NCI-H146 treated with DMSO at 0.1 percent for 48 hours (cell line): ENCODE results near the gene FTO.

Experiments used
- DNase-seq: peaks from one replicate; lab custom pipeline; 2025; ENCODE audit not compliant: unreplicated experiment; lab: John Stamatoyannopoulos, UW

Gene FTO

GRCh38 chr16:53894686-53895085 lies 190.7 kb downstream of the FTO start:
- no peak for DNase-seq

DNA sequence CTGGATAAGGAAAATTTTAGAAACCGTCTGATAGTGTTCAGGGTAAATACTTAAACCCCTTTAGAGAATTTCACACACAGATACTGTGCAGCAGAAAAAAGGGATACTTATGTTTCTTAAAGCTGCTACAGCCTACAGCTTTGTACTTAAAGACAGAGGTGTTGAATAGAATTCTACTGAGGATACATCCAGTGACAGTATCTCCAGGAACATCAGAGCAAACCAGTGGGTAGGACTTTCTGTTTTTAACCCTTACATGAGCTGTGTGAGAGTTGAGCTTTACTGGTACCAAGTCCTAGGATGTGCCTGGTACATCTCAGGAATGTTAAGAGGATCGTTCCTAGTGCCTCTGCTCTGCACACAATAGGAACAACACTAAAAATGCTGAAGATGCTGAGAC lies 191.5 kb downstream of the FTO start:
- no peak for DNase-seq

DNA sequence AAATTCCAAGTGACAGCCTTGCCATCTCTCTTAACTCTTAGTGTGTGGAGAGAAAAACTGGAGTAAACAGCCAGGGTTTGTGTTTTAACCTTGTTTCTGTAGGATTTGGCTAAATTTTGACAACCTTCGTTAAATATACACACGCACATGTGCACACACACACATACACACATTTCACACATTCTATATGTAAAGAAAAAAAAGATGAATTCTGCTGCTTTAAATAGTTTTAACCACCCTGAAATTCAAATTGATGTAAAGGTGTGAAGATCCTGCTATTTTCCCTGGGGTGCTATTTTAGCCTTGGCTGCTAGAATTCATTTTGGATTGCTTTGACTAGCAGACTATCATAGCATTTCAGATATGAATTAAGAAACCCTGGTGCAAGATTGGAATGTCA lies 191.9 kb downstream of the FTO start:
- DNase-seq = no peak

- DNase-seq = no peak
Observed at GRCh38 chr16:53896722-53897121, 192.8 kb downstream of the FTO start.

DNA sequence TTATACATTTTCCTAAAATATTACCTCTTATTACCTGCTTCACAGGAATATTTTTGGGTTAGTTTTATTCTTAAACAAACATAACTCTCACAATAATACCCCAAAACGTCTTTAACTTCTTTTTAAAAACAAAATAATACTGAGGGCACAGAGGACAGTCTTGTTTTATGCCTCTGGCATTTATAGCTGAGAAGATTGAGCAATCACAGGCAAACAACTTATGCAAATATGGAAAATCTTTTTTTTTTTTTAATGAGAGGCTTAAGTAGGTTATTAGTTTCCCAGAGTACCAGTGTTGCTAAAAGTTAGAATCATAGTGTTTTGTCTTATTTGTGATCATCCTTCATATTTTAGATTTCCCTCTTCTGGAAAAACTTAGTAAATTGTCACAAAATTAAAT lies 195.0 kb downstream of the FTO start:
- no peak for DNase-seq

- no peak for DNase-seq
Observed at GRCh38 chr16:53899431-53899830, 195.5 kb downstream of the FTO start.

DNA sequence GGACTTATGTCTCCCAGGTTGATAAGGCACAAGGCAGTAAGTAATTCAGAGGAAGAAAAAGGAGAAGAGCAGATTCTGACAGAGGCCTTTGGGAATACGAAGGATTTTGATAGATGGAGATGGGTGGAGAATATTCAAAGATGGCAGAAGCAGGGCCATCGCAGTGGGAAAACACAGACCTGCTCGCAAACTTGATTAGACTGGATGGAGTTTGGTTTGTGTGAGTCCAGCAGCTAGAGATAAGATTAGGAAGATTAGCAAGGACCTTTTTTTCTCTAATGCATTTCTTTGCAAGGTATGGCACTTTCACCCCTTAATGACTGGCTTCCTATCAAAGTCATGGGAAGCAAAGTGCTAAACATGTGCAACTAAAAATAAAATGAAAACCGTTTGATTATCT lies 196.7 kb downstream of the FTO start:
- no peak for DNase-seq

GRCh38 chr16:53901408-53901807 lies 197.5 kb downstream of the FTO start:
- no peak for DNase-seq

DNA sequence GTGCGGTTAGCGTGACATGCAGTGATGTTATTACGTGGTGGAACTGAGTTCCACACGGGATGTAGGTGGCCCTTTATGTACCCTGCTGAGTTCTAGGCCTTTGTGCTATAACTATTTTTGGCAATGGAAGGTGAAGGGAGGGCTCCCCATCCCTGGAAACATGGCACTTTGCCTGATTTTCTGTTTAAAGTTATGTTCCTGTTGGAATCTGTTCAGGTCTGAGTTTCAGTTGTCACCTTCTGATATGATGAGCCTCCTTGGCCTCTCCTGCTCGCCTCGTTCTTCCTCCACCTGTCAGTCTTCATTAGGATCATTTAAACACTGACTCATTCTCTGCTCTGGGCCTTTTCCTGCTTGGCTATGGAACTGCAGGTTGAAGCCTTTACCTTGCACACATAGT lies 200.6 kb downstream of the FTO start:
- DNase-seq = no peak

DNA sequence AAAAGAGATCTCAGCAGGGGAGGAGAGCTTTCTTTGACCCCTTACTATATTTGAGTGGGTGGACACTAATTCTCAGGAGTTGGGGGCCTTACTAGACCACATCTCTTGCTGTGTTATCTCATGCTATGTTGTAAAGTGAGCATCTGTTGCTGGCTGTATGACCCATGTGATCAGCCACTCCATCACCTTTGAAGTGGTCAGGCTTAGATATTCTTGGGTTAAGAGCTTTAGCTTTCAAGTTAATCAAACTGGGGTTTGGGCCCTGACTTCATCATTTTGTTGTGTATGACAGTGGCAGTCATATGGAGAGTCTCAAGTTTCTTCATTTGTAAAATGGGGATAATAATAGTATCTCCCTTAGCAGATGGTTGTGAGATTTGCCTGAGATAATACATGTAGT lies 201.1 kb downstream of the FTO start:
- DNase-seq = no peak

DNA sequence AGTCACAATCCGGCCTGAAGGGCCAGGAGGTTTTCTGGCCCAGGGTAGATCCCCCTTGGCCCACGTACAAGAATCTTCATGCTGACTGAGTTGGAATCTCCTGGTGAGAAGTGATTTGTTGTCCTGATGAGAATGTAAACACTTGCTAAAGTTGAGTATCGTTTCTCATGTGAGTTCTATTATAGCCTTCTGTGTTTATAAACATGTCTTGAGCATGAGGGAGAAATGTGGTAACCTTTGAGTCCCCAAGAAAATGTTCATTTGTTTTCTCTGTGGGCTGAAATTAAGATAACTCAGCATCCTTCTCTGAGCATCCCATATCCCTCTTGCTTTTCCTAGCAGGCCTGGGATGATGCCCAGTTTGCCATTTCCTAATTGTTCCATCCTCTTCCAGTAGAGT lies 204.8 kb downstream of the FTO start:
- no peak for DNase-seq

GRCh38 chr16:53910990-53911389 lies 207.0 kb downstream of the FTO start:
- no peak for DNase-seq

GRCh38 chr16:53911513-53911912 lies 207.6 kb downstream of the FTO start:
- DNase-seq = no peak

DNA sequence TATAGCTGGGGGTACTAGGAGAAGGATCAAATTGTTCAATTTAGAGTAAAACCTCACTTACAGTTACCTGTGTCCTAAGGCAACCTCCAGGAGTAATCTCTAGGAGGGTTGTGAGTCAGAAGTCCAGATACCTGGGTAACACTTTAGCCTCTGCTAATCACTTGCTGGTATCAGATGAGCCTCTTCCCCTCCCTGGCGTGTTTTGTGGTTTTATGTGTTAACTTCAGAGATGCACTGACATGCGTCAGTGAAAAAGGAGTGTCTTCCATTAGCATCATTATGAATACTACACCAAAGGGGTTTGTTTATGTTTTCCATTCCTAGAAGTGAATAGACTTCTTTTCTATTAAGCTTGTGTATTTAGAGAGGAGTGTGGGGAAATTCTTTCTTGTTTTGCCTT lies 208.2 kb downstream of the FTO start:
- no peak for DNase-seq

DNA sequence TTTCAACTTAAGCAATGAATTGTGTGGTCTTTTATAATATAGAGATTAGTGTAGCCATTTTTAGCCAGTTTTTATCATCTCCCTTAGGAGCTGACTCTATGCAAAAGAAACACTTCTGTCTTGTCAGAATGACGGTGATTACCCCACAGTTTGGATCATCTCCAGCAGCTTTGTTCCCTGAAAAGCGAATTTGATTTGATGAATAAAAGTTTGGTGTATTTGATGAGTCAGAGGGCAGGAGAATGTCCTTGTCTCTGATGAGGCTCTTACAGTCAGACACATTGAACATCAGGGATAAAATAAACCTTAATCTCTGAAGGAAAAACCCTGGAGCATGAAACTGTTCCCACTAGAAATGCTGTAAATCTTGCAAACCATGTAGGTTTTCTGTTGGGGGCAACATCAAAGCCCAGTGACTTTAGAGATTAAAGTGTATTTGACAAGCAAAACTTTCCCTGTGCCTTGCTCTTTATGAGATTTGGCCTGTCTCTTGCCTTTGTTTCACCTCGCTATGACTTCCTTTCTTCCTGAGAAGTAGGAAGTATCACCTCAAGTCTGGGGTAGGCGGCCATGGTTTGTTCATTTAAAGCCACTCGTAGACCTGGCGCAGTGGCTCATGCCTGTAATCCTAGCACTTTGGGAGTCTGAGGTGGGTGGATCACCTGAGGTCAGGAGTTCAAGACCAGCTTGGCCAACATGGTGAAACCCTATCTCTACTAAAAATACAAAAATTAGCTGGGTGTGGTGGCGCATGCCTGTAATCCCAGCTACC lies 209.3 kb downstream of the FTO start:
- no peak for DNase-seq

GRCh38 chr16:53913920-53914319 lies 210.0 kb downstream of the FTO start:
- DNase-seq = no peak

DNA sequence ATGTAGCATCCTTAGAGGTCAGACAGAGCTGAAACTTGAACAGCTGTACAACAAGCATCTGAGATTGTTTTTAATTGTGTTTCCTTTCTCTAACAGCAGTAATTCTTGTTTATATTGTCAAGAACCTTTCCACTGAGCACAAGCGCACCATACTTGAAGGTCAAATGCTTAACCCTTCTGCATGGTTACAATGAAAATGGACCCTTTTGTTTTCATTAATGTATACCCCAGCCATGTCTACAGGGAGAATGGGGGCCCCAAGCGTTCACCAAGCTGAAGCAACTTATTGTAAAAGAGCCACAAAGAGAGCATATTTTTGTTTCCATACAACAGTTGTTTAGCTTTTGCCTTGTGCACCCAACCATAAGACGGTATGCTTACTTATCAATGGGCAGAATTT lies 210.8 kb downstream of the FTO start:
- DNase-seq = no peak

GRCh38 chr16:53915452-53916160 lies 211.7 kb downstream of the FTO start:
- DNase-seq = no peak

GRCh38 chr16:53920988-53921387 lies 217.0 kb downstream of the FTO start:
- no peak for DNase-seq

- DNase-seq = no peak
Observed at GRCh38 chr16:53922067-53922806, 218.3 kb downstream of the FTO start.

GRCh38 chr16:53922807-53923571 lies 219.0 kb downstream of the FTO start:
- DNase-seq = no peak
